SH-SY5Y (cell line): ENCODE data around the gene SLIT1.

ENCODE experiments used
- GATA2 ChIP-seq: IDR thresholded peaks from 2 replicates; pipeline ENCODE4 v1.6.1; 2011; ENCODE audit warnings: mild to moderate bottlenecking, low read depth, low read length
- GATA3 ChIP-seq: IDR thresholded peaks from 2 replicates; pipeline ENCODE4 v1.6.1; 2011; ENCODE audit warnings: low read depth, mild to moderate bottlenecking, low read length, moderate library complexity

GRCh38 chr10:97180986-97181385 is 4.8 kb downstream of the SLIT1 start:
- TF ChIP-seq GATA3 (no peak), GATA2 (no peak)
